Measurements from ENCODE around the gene ETV3.
"Not testable (repeated sequence)": the region's sequence is repeated elsewhere in the genome, so short reads cannot be mapped to it uniquely, and the experiment has no call there.

ETV3 gene

GRCh38 chr1:157111396-157112165, 26.6 kb downstream of the ETV3 start:
- no peak for DNase-seq

- DNase-seq = no peak
Observed at GRCh38 chr1:157110686-157111085, 27.5 kb downstream of the ETV3 start.

- DNase-seq = no peak
Observed at GRCh38 chr1:157110003-157110402, 28.2 kb downstream of the ETV3 start.

- no peak for DNase-seq
Observed at GRCh38 chr1:157108448-157108847, 29.7 kb downstream of the ETV3 start.

- no peak for DNase-seq
Observed at GRCh38 chr1:157107702-157108101, 30.5 kb downstream of the ETV3 start.

- DNase-seq = no peak
Observed at GRCh38 chr1:157106813-157107189, 31.4 kb downstream of the ETV3 start.

GRCh38 chr1:157105988-157106812, 32.0 kb downstream of the ETV3 start:
- no peak for DNase-seq

GRCh38 chr1:157105298-157105987, 32.8 kb downstream of the ETV3 start:
- DNase-seq = no peak

- no peak for DNase-seq
Observed at GRCh38 chr1:157104598-157105293, 33.4 kb downstream of the ETV3 start.

- no peak for DNase-seq
Observed at GRCh38 chr1:157103268-157103667, 34.9 kb downstream of the ETV3 start.

- no peak for DNase-seq
Observed at GRCh38 chr1:157101149-157101548, 37.0 kb downstream of the ETV3 start.

GRCh38 chr1:157099633-157100009, 38.6 kb downstream of the ETV3 start, which contains the start of gene ETV3L:
Gene ETV3L (minus strand): TSS chr1:157099808. CDS start chr1:157099523, 285 bp downstream.
- no peak for DNase-seq

GRCh38 chr1:157098987-157099632, 39.1 kb downstream of the ETV3 start:
- DNase-seq = not testable (repeated sequence)

GRCh38 chr1:157098519-157098918, 39.7 kb downstream of the ETV3 start:
- no peak for DNase-seq

GRCh38 chr1:157097692-157098091, 40.5 kb downstream of the ETV3 start:
- DNase-seq = no peak

GRCh38 chr1:157096881-157097280, 41.3 kb downstream of the ETV3 start:
- DNase-seq = no peak

GRCh38 chr1:157095551-157095950, 42.6 kb downstream of the ETV3 start:
- no peak for DNase-seq

- DNase-seq = no peak
Observed at GRCh38 chr1:157095091-157095490, 43.1 kb downstream of the ETV3 start.

GRCh38 chr1:157092831-157093230, 45.4 kb downstream of the ETV3 start:
- DNase-seq = no peak

GRCh38 chr1:157091668-157092273, 46.4 kb downstream of the ETV3 start:
- no peak for DNase-seq

GRCh38 chr1:157091186-157091585, 47.0 kb downstream of the ETV3 start:
- DNase-seq = no peak

GRCh38 chr1:157090771-157091170, 47.4 kb downstream of the ETV3 start:
- no peak for DNase-seq
